ENCODE data around the gene FYB1.

The FYB1 gene

DNA sequence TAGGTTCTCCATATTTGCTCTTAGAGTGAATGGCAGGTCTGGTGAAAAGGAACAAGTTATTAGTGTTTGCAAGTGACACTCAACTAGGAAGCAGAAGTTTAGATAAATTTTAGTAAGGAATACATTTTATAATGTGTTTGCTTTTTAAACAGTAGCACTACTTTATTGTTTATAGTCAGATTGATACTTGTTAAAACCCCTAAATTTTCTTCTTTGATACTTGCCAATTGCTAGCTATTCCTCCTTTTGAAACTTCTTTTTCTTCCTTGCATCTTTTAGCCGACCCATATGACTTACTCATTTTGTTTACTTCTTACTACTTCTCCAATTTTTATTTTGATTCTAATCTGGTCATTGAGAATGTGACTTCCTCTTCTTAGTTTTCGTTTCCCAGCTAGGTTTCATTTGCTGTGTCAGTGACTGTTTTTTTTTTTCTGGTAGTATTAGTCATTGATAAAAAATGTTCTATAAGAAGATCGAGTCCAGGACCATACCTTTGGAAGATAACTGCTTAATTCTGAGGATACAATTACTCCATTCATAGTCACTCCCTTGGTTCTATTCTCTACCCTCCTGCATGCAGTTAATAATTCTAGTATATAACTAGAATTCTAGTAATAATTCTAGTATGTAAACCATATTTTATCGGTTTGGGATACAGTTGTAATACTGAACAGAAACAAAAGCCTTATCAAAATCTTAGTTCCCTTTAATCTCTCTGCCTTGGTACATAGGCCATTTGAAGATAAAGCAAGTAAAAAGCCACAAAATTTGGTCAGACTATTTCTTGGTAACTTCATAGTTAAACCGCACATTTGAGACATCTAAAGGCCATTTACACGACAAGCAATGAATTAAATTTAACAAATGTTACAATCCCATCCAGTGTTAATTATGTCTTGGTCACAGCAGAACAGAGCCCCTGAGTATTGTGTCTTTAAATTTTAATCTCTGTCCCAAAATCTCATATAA is 142.3 kb downstream of the FYB1 start:
- DNase-seq: no peak

GRCh38 chr5:39076101-39076756 is 143.1 kb downstream of the FYB1 start:
- no peak for DNase-seq

DNA sequence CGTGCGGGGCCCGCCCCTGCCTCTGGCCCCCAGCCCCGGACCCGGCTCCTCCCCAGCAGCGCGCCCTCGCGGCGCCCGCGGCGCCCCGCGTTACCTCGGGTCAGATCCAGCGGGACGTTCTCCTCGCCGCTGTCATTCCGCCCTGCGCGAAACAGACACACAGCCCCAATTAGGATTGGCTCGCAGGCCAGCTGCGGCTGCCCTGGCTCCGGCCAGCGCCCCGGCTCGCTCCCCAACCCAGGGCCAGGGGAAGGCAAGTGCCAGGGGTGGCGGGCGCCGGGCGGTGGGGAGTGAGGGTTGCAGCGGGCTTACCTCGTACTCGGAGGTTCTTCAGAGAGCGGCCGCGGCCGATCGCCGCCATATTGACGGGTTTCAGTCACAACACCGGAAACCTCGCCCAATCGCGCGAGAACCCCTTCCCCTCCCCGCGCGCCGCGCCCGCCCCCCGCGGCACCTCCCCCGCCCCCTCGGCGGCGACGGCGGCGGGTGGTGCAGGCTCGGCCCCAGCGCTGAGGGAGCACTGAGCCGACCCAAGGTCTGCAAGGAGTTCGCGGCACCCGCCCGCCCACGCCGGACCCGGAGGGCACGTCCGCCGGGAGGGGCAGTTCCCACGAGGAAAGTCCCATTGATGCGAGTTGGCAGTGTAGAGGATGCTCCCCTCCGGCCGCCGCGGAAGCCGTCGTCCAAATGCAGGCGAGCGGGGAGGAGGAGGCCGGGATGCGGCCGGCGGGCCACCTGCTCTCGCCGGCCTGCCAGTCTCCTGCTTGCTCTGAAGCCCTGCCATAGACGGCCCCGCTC is 145.1 kb downstream of the FYB1 start, which contains the start of gene RICTOR:
Gene RICTOR (minus strand): TSS at position 383 of the 798 bp plus-strand sequence. CDS start 22 bp downstream, at position 361.
- DNase-seq: peak; percentile 88 to 94

DNA sequence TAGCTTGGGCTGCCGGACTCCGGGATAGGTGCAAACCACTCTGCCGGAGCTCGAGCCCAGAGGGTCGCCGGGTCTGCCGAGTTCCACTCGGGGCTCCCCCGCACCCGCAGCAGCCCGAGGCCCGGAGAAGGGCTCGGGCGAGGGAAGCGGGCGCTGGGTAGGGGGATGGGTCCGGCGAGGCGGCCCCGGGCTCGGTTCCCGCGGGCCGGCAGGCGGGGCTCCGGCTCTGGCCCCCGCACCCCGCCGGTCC is 145.7 kb downstream of the FYB1 start:
- DNase-seq: no peak

GRCh38 chr5:39072925-39073766 is 146.2 kb downstream of the FYB1 start:
- peak; percentile 25 to 29 for DNase-seq

DNA sequence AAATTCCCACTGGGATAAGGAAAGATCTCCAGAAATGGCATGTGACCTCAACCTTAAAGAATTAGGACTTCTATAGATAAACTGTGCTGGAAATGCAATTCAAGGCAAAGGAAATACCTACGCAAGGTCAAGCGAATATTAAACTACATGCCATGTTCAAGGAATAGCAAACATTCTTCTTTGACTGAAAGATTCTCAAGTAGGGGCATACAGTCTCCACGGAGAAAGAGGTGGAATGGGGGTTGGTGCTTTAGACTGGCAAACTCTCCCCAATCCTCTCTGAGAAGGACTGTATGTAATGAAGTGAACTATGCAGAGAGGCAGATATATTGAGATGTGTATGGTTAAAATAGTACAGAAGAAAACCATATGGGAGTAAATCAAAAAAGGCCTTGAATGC is 151.3 kb downstream of the FYB1 start:
- DNase-seq: no peak

GRCh38 chr5:39064450-39064849 is 154.9 kb downstream of the FYB1 start:
- DNase-seq: no peak

GRCh38 chr5:39063037-39063436 is 156.3 kb downstream of the FYB1 start:
- no peak for DNase-seq

DNA sequence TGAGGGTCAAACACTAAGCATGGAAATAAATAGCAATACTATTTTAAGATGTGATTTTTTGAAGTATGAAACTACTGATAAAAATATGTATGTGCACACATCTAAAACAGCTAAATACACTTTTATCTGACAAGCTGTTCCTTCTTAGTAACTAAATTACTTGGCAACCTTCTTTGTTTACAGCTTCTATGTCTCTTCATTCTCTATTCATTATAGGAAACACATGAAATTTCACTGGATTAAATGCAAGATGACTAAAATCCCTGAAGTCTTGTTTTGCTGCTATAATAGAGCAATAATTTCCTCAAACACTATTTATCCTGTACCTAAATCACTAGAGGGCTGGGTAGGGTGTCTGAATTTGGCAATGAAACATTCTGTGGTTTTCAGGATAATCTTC is 156.8 kb downstream of the FYB1 start:
- DNase-seq: no peak

- DNase-seq: no peak
These were observed 157.3 kb downstream of the FYB1 start for GRCh38 chr5:39062104-39062503.

- DNase-seq: no peak
These were observed 160.3 kb downstream of the FYB1 start for GRCh38 chr5:39059064-39059463.

- no peak for DNase-seq
These were observed 161.0 kb downstream of the FYB1 start for GRCh38 chr5:39058178-39058921.

GRCh38 chr5:39057734-39058133 is 161.6 kb downstream of the FYB1 start:
- no peak for DNase-seq

GRCh38 chr5:39055768-39056398 is 163.5 kb downstream of the FYB1 start:
- DNase-seq: no peak
